Omental fat pad (tissue), 4 donors: Measurements from ENCODE around the gene ANXA6. TPM values are rescaled to one million over a fixed set of nuclear protein-coding genes. Genes with fewer than 3 reads are reported as not detected.

Source experiments
- ATAC-seq: fragments of 150-250 bp; one replicate; pipeline ENCODE4 v1.9.1; 2016; ENCODE audit warnings: mild to moderate bottlenecking, moderate library complexity; ENCODE audit not compliant: low FRiP score
- DNase-seq: peaks from one replicate; pipeline ENCODE4 v3.0.0-alpha.2; 2019; ENCODE audit warnings: low spot score
- total RNA-seq, 4 donors: library from RNA; depleted of rRNA; stranded (reverse); fragments of >200 nt; gene quantifications; one replicate each; pipeline ENCODE4 v1.1.0, GENCODE V29; 2016
- TF ChIP-seq, protein P1 (sequence below), 3 donors: fragments of 450-650 bp; IDR thresholded peaks; one replicate each; pipeline ENCODE4 v1.5.1; 2016 to 2017; ENCODE audit warnings: antibody characterized with exemption in 3 of 3, mild to moderate bottlenecking in 3 of 3, moderate library complexity in 2 of 3

ANXA6 gene
- total RNA-seq, 4 donors from 2014 or later: 216 to 505 (median 379) TPM

DNA sequence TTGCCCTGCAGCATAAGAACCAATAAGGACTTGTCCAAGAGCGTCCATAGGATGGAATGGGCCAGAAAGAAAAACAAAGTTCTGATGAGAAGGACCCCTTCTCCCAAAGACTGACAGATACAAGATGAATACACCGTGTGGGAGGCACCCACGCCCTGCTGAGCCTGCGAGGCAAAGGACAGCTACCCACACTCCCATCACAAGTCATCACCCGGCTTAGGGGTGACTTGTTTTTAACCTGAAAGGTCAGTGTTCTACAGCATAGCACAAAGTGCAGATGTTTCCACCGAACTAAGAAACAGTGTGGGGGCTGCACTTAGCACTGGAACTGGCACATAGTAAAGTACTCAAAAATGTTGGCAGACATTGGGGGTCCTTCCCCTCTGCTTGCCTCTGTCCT lies 90.7 kb downstream of the ANXA6 start:
- no peak for ATAC-seq
- DNase-seq: no peak
- TF ChIP-seq, protein P1, sequence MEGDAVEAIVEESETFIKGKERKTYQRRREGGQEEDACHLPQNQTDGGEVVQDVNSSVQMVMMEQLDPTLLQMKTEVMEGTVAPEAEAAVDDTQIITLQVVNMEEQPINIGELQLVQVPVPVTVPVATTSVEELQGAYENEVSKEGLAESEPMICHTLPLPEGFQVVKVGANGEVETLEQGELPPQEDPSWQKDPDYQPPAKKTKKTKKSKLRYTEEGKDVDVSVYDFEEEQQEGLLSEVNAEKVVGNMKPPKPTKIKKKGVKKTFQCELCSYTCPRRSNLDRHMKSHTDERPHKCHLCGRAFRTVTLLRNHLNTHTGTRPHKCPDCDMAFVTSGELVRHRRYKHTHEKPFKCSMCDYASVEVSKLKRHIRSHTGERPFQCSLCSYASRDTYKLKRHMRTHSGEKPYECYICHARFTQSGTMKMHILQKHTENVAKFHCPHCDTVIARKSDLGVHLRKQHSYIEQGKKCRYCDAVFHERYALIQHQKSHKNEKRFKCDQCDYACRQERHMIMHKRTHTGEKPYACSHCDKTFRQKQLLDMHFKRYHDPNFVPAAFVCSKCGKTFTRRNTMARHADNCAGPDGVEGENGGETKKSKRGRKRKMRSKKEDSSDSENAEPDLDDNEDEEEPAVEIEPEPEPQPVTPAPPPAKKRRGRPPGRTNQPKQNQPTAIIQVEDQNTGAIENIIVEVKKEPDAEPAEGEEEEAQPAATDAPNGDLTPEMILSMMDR (IDR thresholded peaks at IDR 0.05): no peak

DNA sequence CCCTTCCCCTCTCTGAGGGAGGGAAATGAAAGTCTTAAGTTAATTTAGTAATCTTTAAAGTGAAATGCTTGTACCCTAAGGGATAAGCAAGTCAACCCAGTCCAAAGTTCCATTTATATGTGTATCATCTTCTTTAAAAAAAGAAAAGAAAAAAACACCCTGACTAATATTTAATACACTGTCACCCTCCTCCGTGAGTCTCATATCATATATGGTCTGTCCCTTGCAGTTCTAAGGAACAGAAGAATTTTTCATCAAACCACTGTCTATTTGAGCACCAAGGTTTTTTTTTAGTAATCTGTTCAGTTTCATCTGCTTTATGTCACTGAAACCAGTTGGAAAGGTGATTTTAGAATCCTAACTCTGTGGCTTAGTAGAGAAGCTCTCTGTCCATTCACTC lies 92.0 kb downstream of the ANXA6 start:
- TF ChIP-seq, protein P1 (IDR thresholded peaks at IDR 0.05): no peak
- ATAC-seq (no peak), DNase-seq (no peak)

DNA sequence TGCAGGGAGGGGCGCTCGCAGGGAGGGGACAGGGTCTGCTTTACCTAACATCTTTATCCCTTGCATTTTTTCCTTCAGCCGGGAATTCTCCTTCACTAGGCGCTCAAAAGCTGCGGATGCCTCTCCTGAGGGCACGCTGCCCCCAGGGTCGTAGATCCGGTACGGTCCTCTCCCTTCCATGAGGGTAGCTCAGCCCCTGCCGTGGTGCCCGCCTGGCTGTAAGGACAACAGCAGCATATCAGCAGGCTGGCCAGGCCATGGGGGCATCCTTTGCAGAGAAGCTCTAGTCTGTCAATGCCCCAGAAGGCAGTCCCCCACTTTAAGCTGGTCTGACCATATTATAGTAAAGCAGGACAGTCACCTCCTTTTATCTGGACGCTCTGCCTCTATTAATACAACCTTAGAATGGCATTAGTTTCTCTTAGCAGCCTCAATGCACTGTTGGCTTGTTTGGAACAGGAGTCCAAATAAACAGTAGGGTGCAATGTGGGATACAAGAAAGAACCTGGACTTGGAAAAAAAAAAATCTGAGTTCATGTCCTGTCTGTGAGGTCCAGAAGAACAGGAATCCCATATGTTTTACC lies 92.6 kb downstream of the ANXA6 start:
- TF ChIP-seq, protein P1 (IDR thresholded peaks at IDR 0.05): no peak
- ATAC-seq: no peak

DNA sequence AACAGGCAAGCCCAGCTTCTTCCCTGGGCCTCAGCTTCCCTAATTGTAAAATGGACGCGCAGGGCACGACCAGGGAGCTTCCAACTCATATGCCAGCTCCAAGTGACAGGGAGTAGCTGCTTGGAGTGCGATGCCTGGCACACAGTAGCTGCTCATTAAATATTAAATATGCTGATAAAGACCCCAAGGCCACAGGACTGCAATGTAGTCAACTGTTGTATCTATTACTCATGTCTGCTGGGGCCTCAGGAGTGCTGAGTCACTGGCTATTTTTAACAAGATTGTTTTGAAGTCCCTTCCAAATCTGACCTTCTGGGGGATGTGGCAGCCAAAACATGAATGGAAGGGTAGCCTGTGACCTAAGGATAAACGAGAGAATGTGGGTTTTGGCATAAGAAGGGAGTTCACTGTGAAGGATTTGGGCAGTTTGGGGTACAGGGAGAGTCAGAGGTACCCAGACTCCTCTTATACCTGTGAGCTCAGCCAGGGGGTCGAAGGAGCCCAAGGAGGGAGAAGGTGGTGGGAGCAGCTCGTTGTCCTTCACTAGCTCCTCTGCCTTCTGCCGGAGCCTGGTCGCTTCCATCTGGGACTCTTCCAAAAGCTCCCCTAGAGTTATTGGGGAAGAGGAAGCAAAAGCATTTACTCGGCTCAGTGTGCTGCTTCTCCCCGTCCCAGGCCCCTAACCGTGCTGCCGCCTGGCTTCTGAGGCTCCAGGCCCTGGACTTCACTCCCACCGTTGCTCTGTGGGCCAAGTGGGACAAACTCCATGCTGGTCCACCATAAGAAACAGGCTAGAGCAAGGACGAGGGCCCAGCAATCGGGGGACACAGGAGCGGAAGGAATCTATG lies 94.2 kb downstream of the ANXA6 start:
- ATAC-seq: peak; percentile 38
- DNase-seq: no peak
- TF ChIP-seq, protein P1 (IDR thresholded peaks at IDR 0.05): no peak

More for the DNA sequence above, 92.6 kb downstream of the ANXA6 start:
- no peak for DNase-seq

DNA sequence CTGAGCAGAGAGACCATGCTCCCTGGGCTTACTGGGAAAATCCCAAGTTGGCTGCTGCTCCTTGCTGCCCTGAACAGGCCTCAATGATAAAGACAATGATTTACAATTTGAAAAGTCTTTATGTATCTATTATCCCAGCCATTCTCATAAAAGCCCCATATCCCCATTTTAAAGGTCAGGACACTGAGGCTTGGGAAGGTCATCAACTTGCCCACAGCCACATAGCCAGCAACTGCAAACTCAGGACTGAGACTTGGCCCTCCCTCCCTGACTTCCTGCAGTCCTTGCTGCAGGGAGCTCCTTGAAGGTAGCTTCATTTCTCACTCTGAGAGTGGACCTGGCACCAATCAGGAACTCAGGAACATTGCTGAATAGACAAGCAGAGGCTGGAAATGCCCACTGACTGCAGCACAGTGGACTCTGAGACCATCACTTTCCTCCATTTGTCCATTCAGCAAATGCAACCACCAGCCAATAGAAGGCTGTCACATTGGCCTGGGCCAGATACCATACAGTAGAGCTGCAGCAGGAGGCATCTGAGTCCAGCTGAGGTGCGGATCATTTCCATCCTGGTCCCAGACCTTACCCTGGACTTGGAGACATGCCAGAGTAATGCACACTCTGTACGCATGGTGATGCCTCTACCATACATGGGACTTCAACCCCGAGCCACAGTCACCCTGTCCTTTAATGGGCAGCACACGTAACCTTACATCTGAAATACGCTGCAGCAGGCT lies 95.0 kb downstream of the ANXA6 start:
- DNase-seq (no peak), ATAC-seq (no peak)
- TF ChIP-seq, protein P1 (IDR thresholded peaks at IDR 0.05): no peak

DNA sequence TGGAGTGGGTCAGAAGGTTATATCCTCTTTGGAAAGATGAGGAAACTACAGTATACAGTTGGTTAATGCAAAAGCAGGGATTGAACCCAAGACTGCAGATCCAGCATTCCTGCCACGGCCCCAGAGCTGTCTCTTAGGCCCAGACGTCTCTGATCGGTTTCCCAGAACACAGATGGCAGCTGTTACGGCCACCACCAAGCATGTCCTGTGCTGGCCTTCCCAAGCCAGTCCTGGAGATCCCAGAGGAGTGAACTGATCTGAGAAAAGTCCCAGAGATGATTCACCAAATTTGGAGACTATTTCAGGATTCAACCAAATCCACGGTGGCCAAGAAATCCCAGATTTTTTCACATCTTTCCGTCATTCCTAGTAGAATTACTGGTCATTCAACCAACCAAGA lies 96.8 kb downstream of the ANXA6 start:
- TF ChIP-seq, protein P1 (IDR thresholded peaks at IDR 0.05): no peak
- no peak for ATAC-seq
- no peak for DNase-seq
